Epithelial cell of umbilical artery (primary cell): ENCODE results near the gene ZNF609. TPM values are rescaled to one million over a fixed set of nuclear protein-coding genes. Genes with fewer than 3 reads are reported as not detected.

Experiments used
- total RNA-seq: library from RNA; depleted of rRNA; stranded (reverse); fragments of >200 nt; gene quantifications from 2 replicates; pipeline ENCODE4 v1.2.3, GENCODE V29; 2014

ZNF609 gene
- total RNA-seq: 15.9 and 21.7 TPM in 2 replicates

GRCh38 chr15:64460206-64460723 lies at the start of gene ZNF609:
ZNF609 (plus strand) TSS chr15:64460578; CDS start chr15:64499420, 38,842 bp downstream.

Other genes starting within 250 kb of the ZNF609 start
- 18.8 and 26.3 TPM in 2 replicates for gene CSNK1G1, start 104.4 kb upstream of the ZNF609 start, total RNA-seq
- 28.9 and 39.2 TPM in 2 replicates for gene PCLAF, start 79.1 kb upstream of the ZNF609 start, total RNA-seq
- gene TRIP4, start 72.7 kb upstream of the ZNF609 start, total RNA-seq: 11.0 and 14.0 TPM in 2 replicates